Measurements from ENCODE around the gene CTCFL. TPM values are rescaled to one million over a fixed set of nuclear protein-coding genes. Genes with fewer than 3 reads are reported as not detected.

Gene CTCFL
- total and polyA plus RNA-seq, 2 of the 13 experiments (the other 11 are each of a cell fraction or from before 2014, with no cell fraction given), result 0.04 TPM; not detected in 1

DNA sequence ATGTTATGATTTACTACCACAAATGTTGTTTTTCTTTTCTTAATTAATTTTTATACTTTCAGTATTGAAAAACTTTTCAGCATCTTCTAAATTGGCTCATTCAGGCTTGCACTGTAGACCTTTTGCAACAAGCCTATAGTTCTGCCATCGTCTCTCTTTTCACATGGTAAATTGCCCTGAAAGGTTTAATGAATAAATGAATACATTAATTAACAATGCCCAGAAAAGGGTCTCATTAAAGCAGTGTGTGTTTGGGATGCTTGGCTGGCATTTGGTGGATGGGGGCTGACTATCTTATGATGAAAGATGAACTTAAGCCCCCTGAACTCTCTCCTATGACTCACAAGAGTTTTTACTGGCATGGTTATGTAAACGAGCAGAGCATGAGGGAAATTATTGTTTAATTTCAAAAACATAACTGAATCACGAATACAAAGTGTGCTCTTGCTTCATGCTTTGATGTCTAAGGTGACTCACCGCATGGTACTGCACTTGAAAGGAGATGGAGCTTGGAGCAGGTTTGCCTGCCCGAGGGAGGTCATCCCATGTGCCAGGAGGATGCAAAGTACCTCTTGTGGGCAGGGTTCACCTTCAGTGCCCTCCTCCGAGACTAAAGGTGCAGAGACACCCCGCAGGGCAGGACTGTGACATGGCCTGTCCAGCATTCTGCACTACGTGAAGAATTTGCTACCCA lies 22.2 kb upstream of the CTCFL start (continued):
- TF ChIP-seq POGK (CRISPR knock-in tag; conservative IDR thresholded peaks at IDR 0.05), result 0 out of 2 replicates have a peak, but pooled peaks have one; percentile 47
- TF ChIP-seq ARNTL (CRISPR knock-in tag; IDR thresholded peaks at IDR 0.05), result 0 out of 2 replicates have a peak, but pooled peaks have one; percentile 29
- no peak for TF ChIP-seq POGZ (CRISPR knock-in tag; IDR thresholded peaks at IDR 0.05)
- TF ChIP-seq ZNF552 (CRISPR knock-in tag; IDR thresholded peaks at IDR 0.05; ENCODE audit: borderline replicate concordance), result no peak
- TF ChIP-seq AHR (CRISPR knock-in tag; IDR thresholded peaks at IDR 0.05), result no peak
- TF ChIP-seq ADNP (CRISPR knock-in tag; IDR thresholded peaks at IDR 0.05), result no peak
- no peak for TF ChIP-seq ZNF264 (CRISPR knock-in tag; IDR thresholded peaks at IDR 0.05)
- TF ChIP-seq ZNF337 (CRISPR knock-in tag; IDR thresholded peaks at IDR 0.05; ENCODE audit: borderline replicate concordance, low read depth), result no peak
- 0 out of 2 replicates have a peak, but pooled peaks have one; percentile 26 for TF ChIP-seq HHEX (CRISPR knock-in tag; IDR thresholded peaks at IDR 0.05)
- TF ChIP-seq MAF1 (CRISPR knock-in tag; IDR thresholded peaks at IDR 0.05; ENCODE audit: borderline replicate concordance), result no peak
- no peak for TF ChIP-seq ZNF761 (CRISPR knock-in tag; conservative IDR thresholded peaks at IDR 0.05)
- TF ChIP-seq ZNF720 (CRISPR knock-in tag; IDR thresholded peaks at IDR 0.05), result no peak
- TF ChIP-seq, protein P1, sequence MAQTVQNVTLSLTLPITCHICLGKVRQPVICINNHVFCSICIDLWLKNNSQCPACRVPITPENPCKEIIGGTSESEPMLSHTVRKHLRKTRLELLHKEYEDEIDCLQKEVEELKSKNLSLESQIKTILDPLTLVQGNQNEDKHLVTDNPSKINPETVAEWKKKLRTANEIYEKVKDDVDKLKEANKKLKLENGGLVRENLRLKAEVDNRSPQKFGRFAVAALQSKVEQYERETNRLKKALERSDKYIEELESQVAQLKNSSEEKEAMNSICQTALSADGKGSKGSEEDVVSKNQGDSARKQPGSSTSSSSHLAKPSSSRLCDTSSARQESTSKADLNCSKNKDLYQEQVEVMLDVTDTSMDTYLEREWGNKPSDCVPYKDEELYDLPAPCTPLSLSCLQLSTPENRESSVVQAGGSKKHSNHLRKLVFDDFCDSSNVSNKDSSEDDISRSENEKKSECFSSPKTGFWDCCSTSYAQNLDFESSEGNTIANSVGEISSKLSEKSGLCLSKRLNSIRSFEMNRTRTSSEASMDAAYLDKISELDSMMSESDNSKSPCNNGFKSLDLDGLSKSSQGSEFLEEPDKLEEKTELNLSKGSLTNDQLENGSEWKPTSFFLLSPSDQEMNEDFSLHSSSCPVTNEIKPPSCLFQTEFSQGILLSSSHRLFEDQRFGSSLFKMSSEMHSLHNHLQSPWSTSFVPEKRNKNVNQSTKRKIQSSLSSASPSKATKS (CRISPR knock-in tag; IDR thresholded peaks at IDR 0.05), result no peak
- TF ChIP-seq, protein P2, sequence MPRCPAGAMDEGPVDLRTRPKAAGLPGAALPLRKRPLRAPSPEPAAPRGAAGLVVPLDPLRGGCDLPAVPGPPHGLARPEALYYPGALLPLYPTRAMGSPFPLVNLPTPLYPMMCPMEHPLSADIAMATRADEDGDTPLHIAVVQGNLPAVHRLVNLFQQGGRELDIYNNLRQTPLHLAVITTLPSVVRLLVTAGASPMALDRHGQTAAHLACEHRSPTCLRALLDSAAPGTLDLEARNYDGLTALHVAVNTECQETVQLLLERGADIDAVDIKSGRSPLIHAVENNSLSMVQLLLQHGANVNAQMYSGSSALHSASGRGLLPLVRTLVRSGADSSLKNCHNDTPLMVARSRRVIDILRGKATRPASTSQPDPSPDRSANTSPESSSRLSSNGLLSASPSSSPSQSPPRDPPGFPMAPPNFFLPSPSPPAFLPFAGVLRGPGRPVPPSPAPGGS (CRISPR knock-in tag; IDR thresholded peaks at IDR 0.05), result no peak
- no peak for TF ChIP-seq ATF7 (IDR thresholded peaks at IDR 0.05)
- peak; percentile 42; the same call in 1 of the 2 replicates for TF ChIP-seq ATF7 (CRISPR knock-in tag; IDR thresholded peaks at IDR 0.05)
- no peak for TF ChIP-seq ZNF446 (CRISPR knock-in tag; IDR thresholded peaks at IDR 0.05)
- TF ChIP-seq, protein P3, sequence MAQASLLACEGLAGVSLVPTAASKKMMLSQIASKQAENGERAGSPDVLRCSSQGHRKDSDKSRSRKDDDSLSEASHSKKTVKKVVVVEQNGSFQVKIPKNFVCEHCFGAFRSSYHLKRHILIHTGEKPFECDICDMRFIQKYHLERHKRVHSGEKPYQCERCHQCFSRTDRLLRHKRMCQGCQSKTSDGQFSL (CRISPR knock-in tag; IDR thresholded peaks at IDR 0.05), result no peak
- TF ChIP-seq, protein P4, sequence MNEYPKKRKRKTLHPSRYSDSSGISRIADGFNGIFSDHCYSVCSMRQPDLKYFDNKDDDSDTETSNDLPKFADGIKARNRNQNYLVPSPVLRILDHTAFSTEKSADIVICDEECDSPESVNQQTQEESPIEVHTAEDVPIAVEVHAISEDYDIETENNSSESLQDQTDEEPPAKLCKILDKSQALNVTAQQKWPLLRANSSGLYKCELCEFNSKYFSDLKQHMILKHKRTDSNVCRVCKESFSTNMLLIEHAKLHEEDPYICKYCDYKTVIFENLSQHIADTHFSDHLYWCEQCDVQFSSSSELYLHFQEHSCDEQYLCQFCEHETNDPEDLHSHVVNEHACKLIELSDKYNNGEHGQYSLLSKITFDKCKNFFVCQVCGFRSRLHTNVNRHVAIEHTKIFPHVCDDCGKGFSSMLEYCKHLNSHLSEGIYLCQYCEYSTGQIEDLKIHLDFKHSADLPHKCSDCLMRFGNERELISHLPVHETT (CRISPR knock-in tag; conservative IDR thresholded peaks at IDR 0.05), result no peak
- TF ChIP-seq ZNF709 (CRISPR knock-in tag; IDR thresholded peaks at IDR 0.05), result no peak
- TF ChIP-seq LCORL (IDR thresholded peaks at IDR 0.05), result no peak
- peak; percentile 70; the same call in 1 of the 2 replicates for TF ChIP-seq LCORL (CRISPR knock-in tag; IDR thresholded peaks at IDR 0.05)
- no peak for TF ChIP-seq XBP1 (CRISPR knock-in tag; IDR thresholded peaks at IDR 0.05)
